GF-D8 (cell line): ENCODE results near the gene SLIT2.

Source experiments
- DNase-seq: peaks from one replicate; lab custom pipeline; 2025; lab: John Stamatoyannopoulos, UW

SLIT2 gene

GRCh38 chr4:20251796-20252655, at the start of gene SLIT2:
TSS of gene SLIT2 (plus strand) at chr4:20251905. CDS start at chr4:20253816, 1,911 bp downstream.
- DNase-seq = no peak

GRCh38 chr4:20203508-20203907, 48.2 kb upstream of the SLIT2 start:
- DNase-seq = no peak

GRCh38 chr4:20217521-20217920, 34.2 kb upstream of the SLIT2 start:
- DNase-seq = no peak

GRCh38 chr4:20217951-20218350, 33.8 kb upstream of the SLIT2 start:
- DNase-seq = no peak

- DNase-seq = no peak
These were observed 32.2 kb upstream of the SLIT2 start for GRCh38 chr4:20219521-20219920.

- no peak for DNase-seq
These were observed 13.7 kb upstream of the SLIT2 start for GRCh38 chr4:20237894-20238537.

GRCh38 chr4:20248155-20248558, 3.5 kb upstream of the SLIT2 start:
- no peak for DNase-seq

GRCh38 chr4:20249333-20249732, 2.4 kb upstream of the SLIT2 start:
- DNase-seq = no peak

GRCh38 chr4:20251031-20251795, 492 bp upstream of the SLIT2 start:
- no peak for DNase-seq

- no peak for DNase-seq
These were observed 1.1 kb downstream of the SLIT2 start for GRCh38 chr4:20252656-20253282.

- DNase-seq = no peak
These were observed 1.6 kb downstream of the SLIT2 start for GRCh38 chr4:20253283-20253734.

- no peak for DNase-seq
These were observed 2.2 kb downstream of the SLIT2 start for GRCh38 chr4:20253735-20254409.

GRCh38 chr4:20254511-20255250, 3.0 kb downstream of the SLIT2 start:
- DNase-seq = no peak

GRCh38 chr4:20255251-20255586, 3.5 kb downstream of the SLIT2 start:
- DNase-seq = no peak

GRCh38 chr4:20255823-20256222, 4.1 kb downstream of the SLIT2 start:
- DNase-seq = no peak

GRCh38 chr4:20256381-20256881, 4.7 kb downstream of the SLIT2 start:
- no peak for DNase-seq

- DNase-seq = no peak
These were observed 8.0 kb downstream of the SLIT2 start for GRCh38 chr4:20259707-20260106.

GRCh38 chr4:20260821-20261220, 9.1 kb downstream of the SLIT2 start:
- no peak for DNase-seq

GRCh38 chr4:20262221-20262620, 10.5 kb downstream of the SLIT2 start:
- DNase-seq = no peak

- DNase-seq = no peak
These were observed 13.0 kb downstream of the SLIT2 start for GRCh38 chr4:20264688-20265087.

GRCh38 chr4:20265726-20266125, 14.0 kb downstream of the SLIT2 start:
- no peak for DNase-seq
